CD14-positive monocyte (primary cell): Measurements from ENCODE around the gene TFIP11. TPM values are rescaled to one million over a fixed set of nuclear protein-coding genes. Genes with fewer than 3 reads are reported as not detected.
A peak's percentile ranks its signal among the peaks of the same experiment; 100 is the strongest.

Source experiments
- DNase-seq, 3 donors: peaks; one replicate each; pipeline ENCODE4 v3.0.0-alpha.2; 2011 to 2022
- H2AFZ ChIP-seq: 2 replicates; pipeline ENCODE4 v1.6.0; 2012; ENCODE audit warnings: mild to moderate bottlenecking, low read depth, low read length, inconsistent platforms; ENCODE audit not compliant: insufficient read depth, poor library complexity, severe bottlenecking
- H3K27ac ChIP-seq, 2 donors: 1 replicate in 1 of 2; 2 replicates in 1 of 2; pipeline ENCODE4 v1.5.1; 2012 to 2013; ENCODE audit warnings: low read length in 2 of 2, control low read depth in 1 of 2, inconsistent platforms in 1 of 2, low read depth in 1 of 2, mild to moderate bottlenecking in 1 of 2
- H3K27me3 ChIP-seq, 2 donors: one replicate each; pipeline versions ENCODE4 v1.6.0 to v1.6.1; 2011 to 2013; ENCODE audit warnings: low read length in 2 of 2; ENCODE audit not compliant: control insufficient read depth in 2 of 2, insufficient read depth in 2 of 2
- H3K36me3 ChIP-seq, 2 donors: replicated peaks in 1 of 2; 1 replicate in 1 of 2; 2 replicates in 1 of 2; pipeline versions ENCODE4 v1.5.1 to v1.6.1; 2012 to 2013; ENCODE audit warnings: low read length in 2 of 2, control low read depth in 1 of 2, inconsistent platforms in 1 of 2, mild to moderate bottlenecking in 1 of 2; ENCODE audit not compliant: insufficient read depth in 2 of 2, control insufficient read depth in 1 of 2
- H3K4me1 ChIP-seq, 2 donors: 1 replicate in 1 of 2; 2 replicates in 1 of 2; pipeline versions ENCODE4 v1.5.1 to v1.6.1; 2012 to 2013; ENCODE audit warnings: low read length in 2 of 2, control low read depth in 1 of 2, inconsistent platforms in 1 of 2, mild to moderate bottlenecking in 1 of 2, moderate library complexity in 1 of 2; ENCODE audit not compliant: insufficient read depth in 2 of 2, control insufficient read depth in 1 of 2
- H3K4me2 ChIP-seq: replicated peaks from 2 replicates; pipeline ENCODE3; 2012; ENCODE audit warnings: low read length, moderate library complexity, mild to moderate bottlenecking; ENCODE audit not compliant: poor library complexity, severe bottlenecking; ENCODE audit errors: extremely low read depth
- H3K4me3 ChIP-seq, 3 experiments: fragments of 200-600 bp in 1 of 3; sonication (generic) in 1 of 3; replicated peaks in 1 of 3; 1 replicate in 2 of 3; 2 replicates in 1 of 3; pipeline ENCODE4 v1.5.1; 2011 to 2013; ENCODE audit warnings: low read length in 3 of 3, mild to moderate bottlenecking in 3 of 3, control low read depth in 2 of 3, low read depth in 2 of 3, inconsistent platforms in 1 of 3, moderate library complexity in 1 of 3
- H3K79me2 ChIP-seq: 2 replicates; pipeline ENCODE4 v1.6.0; 2012; ENCODE audit warnings: mild to moderate bottlenecking, control low read depth, inconsistent platforms, low read length, moderate library complexity; ENCODE audit not compliant: insufficient read depth
- H3K9ac ChIP-seq: 2 replicates; pipeline ENCODE4 v1.6.0; 2017; ENCODE audit warnings: low read length, mild to moderate bottlenecking; ENCODE audit not compliant: insufficient read depth, poor library complexity, severe bottlenecking
- H3K9me3 ChIP-seq, 2 donors: replicated peaks in 1 of 2; 1 replicate in 1 of 2; 2 replicates in 1 of 2; pipeline versions ENCODE4 v1.5.1 to v1.6.1; 2012 to 2013; ENCODE audit warnings: low read length in 2 of 2, control low read depth in 1 of 2; ENCODE audit not compliant: control insufficient read depth in 1 of 2, insufficient read depth in 1 of 2
- H4K20me1 ChIP-seq: 2 replicates; pipeline ENCODE4 v1.6.0; 2012; ENCODE audit warnings: mild to moderate bottlenecking, low read length, control low read depth, moderate library complexity; ENCODE audit not compliant: insufficient read depth
- H3K27ac Mint-ChIP-seq, 7 donors: one replicate each; pipeline ENCODE4 v1.8.0; 2020; ENCODE audit warnings: mild to moderate bottlenecking in 7 of 7, mixed read lengths in 7 of 7, moderate library complexity in 6 of 7, inconsistent platforms in 2 of 7
- H3K27me3 Mint-ChIP-seq, 3 donors: one replicate each; pipeline ENCODE4 v1.8.0; 2021 to 2022; ENCODE audit warnings: low read depth in 3 of 3, mild to moderate bottlenecking in 3 of 3, mixed read lengths in 3 of 3, moderate library complexity in 3 of 3, inconsistent platforms in 1 of 3
- H3K36me3 Mint-ChIP-seq, 2 donors: one replicate each; pipeline ENCODE4 v1.8.0; 2020; ENCODE audit warnings: mixed read lengths in 2 of 2, inconsistent platforms in 1 of 2, mild to moderate bottlenecking in 1 of 2
- H3K4me1 Mint-ChIP-seq: one replicate; pipeline ENCODE4 v1.8.0; 2020; ENCODE audit warnings: mild to moderate bottlenecking, mixed read lengths
- H3K4me3 Mint-ChIP-seq, 2 donors: one replicate each; pipeline ENCODE4 v1.8.0; 2020; ENCODE audit warnings: mild to moderate bottlenecking in 2 of 2, mixed read lengths in 2 of 2, moderate library complexity in 1 of 2
- H3K9me3 Mint-ChIP-seq, 7 donors: one replicate each; pipeline ENCODE4 v1.8.0; 2020 to 2022; ENCODE audit warnings: mixed read lengths in 7 of 7, mild to moderate bottlenecking in 6 of 7, moderate library complexity in 6 of 7, inconsistent platforms in 2 of 7
- CTCF ChIP-seq: fragments of 200-600 bp; IDR thresholded peaks from one replicate; pipeline ENCODE4 v1.8.0; 2022; ENCODE audit warnings: antibody characterized with exemption, mild to moderate bottlenecking
- WGBS: methylation state at CpG from one replicate; pipeline ENCODE4 v1.1.5; 2013; ENCODE audit warnings: missing lambda C conversion rate; ENCODE audit not compliant: insufficient coverage; 5-methylcytosine and 5-hydroxymethylcytosine counted together
- intact Hi-C, 2 donors: fragments of 100-400 bp; cut with micrococcal nuclease; formaldehyde crosslinking; loops; one replicate each; pipeline versions ENCODE4 v1.15.0 to v1.15.1; 2023
- polyA plus RNA-seq, 3 donors: library from polyadenylated mRNA; depleted of rRNA in 1 of 3; unstranded in 2 of 3; stranded (reverse) in 1 of 3; fragments of 300-500 nt in 2 of 3; fragments of >200 nt in 1 of 3; fragmentation: Illumina TruSeq in 2 of 3; gene quantifications; 1 replicate in 2 of 3; 2 replicates in 1 of 3; pipeline ENCODE4 v1.2.3, GENCODE V29; 2012 to 2021

Gene TFIP11
- polyA plus RNA-seq, 3 donors: 10.1 to 25.5 (median 19.8) TPM

GRCh38 chr22:26492220-26492619 lies 20.1 kb downstream of the TFIP11 start:
- no peak overlapping the region for H2AFZ ChIP-seq
- no peaks in the 10 kb centered on the region for H3K4me1 ChIP-seq
- no peak overlapping the region for H3K4me2 ChIP-seq
- H3K4me3 Mint-ChIP-seq: no peak overlapping the region
- H3K9me3 ChIP-seq: no peaks in the 10 kb centered on the region
- no peak for DNase-seq
- no peaks in the 10 kb centered on the region for H3K9me3 Mint-ChIP-seq
- WGBS: 100% methylated on average over 5 of the region's 9 CpGs
- H3K27ac Mint-ChIP-seq: peak overlapping the region in 1 of 7 donors; percentile 31
- H3K4me1 Mint-ChIP-seq: no peaks in the 10 kb centered on the region
- peaks cover 91 to 96% of the 10 kb centered on the region in 2 donors for H3K36me3 Mint-ChIP-seq
- intact Hi-C loops: no loop called here
- peaks cover 93 to 100% of the 10 kb centered on the region in 2 donors for H3K36me3 ChIP-seq
- no peaks in the 10 kb centered on the region for H3K79me2 ChIP-seq
- no peak for TF ChIP-seq CTCF
- H3K27me3 Mint-ChIP-seq: no peaks in the 10 kb centered on the region
- H3K27me3 ChIP-seq: no peaks in the 10 kb centered on the region
- H3K9ac ChIP-seq: no peak overlapping the region
- peaks cover 5% of the 10 kb centered on the region for H4K20me1 ChIP-seq
- no peak overlapping the region for H3K4me3 ChIP-seq
- H3K27ac ChIP-seq: no peak overlapping the region

GRCh38 chr22:26489447-26490036 lies 22.7 kb downstream of the TFIP11 start:
- no CpG with 5 or more reads among the region's 4 CpGs for WGBS
- no peak overlapping the region for H2AFZ ChIP-seq
- H3K4me2 ChIP-seq: no peak overlapping the region
- peaks cover 68 to 79% of the 10 kb centered on the region in 2 donors for H3K36me3 ChIP-seq
- H3K36me3 Mint-ChIP-seq: peaks cover 66 to 75% of the 10 kb centered on the region in 2 donors
- no peak overlapping the region for H3K4me3 ChIP-seq
- DNase-seq: no peak
- no peaks in the 10 kb centered on the region for H3K27me3 ChIP-seq
- H3K9me3 ChIP-seq: no peaks in the 10 kb centered on the region
- no peak overlapping the region for H3K4me3 Mint-ChIP-seq
- peaks cover 18% of the 10 kb centered on the region for H3K79me2 ChIP-seq
- peaks cover 9% of the 10 kb centered on the region for H3K4me1 Mint-ChIP-seq
- no peak overlapping the region for H3K27ac ChIP-seq
- peaks cover 1 to 7% of the 10 kb centered on the region in 2 donors for H3K4me1 ChIP-seq
- peak overlapping the region in 5 of 7 donors; percentile 2 to 73 (median 51) for H3K27ac Mint-ChIP-seq
- TF ChIP-seq CTCF: no peak
- no peaks in the 10 kb centered on the region for H3K9me3 Mint-ChIP-seq
- H3K9ac ChIP-seq: no peak overlapping the region
- intact Hi-C loops: no loop called here
- peaks cover 5% of the 10 kb centered on the region for H4K20me1 ChIP-seq
- no peaks in the 10 kb centered on the region for H3K27me3 Mint-ChIP-seq
